ENCODE data around the gene ATP8A1.

DNA sequence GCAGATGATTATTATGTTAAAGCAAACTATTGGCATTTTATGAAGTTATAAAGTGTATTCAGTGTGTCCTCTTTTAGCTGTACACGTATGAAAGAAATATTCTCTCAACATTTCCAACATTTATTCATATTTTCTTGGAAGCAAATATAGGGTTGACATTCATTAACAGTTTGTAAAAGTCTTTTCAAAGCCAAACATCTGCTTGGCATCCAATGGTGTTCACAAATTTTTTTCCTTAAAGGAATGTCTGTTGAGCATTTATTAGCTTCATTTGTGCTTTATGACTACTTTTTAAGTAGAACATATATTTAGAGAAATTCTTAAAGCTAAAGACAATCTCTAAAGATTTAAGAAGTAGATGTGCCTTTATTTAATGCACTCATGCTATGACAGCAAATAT, 176.6 kb downstream of the ATP8A1 start:
- TF ChIP-seq, protein P1, sequence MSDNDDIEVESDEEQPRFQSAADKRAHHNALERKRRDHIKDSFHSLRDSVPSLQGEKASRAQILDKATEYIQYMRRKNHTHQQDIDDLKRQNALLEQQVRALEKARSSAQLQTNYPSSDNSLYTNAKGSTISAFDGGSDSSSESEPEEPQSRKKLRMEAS (IDR thresholded peaks at IDR 0.05): no peak
- TF ChIP-seq CTCF (IDR thresholded peaks at IDR 0.05; ENCODE audit: low read depth, low read length, missing input control): no peak
- TF ChIP-seq RXRA (IDR thresholded peaks at IDR 0.05): no peak
- no peak for TF ChIP-seq EGR1 (IDR thresholded peaks at IDR 0.05; ENCODE audit: low read depth in 2 of 2)
- TF ChIP-seq YY1 (IDR thresholded peaks at IDR 0.05): no peak
- TF ChIP-seq JUND (IDR thresholded peaks at IDR 0.05): no peak
- TF ChIP-seq FOXA1 (IDR thresholded peaks at IDR 0.05): no peak
- no peak for TF ChIP-seq RAD21 (IDR thresholded peaks at IDR 0.05)
- no peak for TF ChIP-seq GABPA (IDR thresholded peaks at IDR 0.05 in 1 of 2, conservative IDR thresholded peaks at IDR 0.05 in 1 of 2)
- no peak for TF ChIP-seq HNF4A (conservative IDR thresholded peaks at IDR 0.05)
